ENCODE results near the gene STT3B.
"Not testable (repeated sequence)": the region's sequence is repeated elsewhere in the genome, so short reads cannot be mapped to it uniquely, and the experiment has no call there.

Gene STT3B

GRCh38 chr3:31532587-31533168, at the start of gene STT3B:
Gene STT3B, plus strand, starts transcription at chr3:31532925. Its CDS starts 74 bp downstream, at chr3:31532999.
- DNase-seq, result peak; percentile 69

- no peak for DNase-seq
Observed at GRCh38 chr3:31483776-31484175, 48.9 kb upstream of the STT3B start.

GRCh38 chr3:31485196-31485595, 47.5 kb upstream of the STT3B start:
- no peak for DNase-seq

GRCh38 chr3:31486865-31487533, 45.7 kb upstream of the STT3B start:
- DNase-seq, result no peak

GRCh38 chr3:31488475-31489017, 44.2 kb upstream of the STT3B start:
- no peak for DNase-seq

- no peak for DNase-seq
Observed at GRCh38 chr3:31490502-31490901, 42.2 kb upstream of the STT3B start.

- no peak for DNase-seq
Observed at GRCh38 chr3:31491660-31492059, 41.1 kb upstream of the STT3B start.

GRCh38 chr3:31493149-31493548, 39.6 kb upstream of the STT3B start:
- no peak for DNase-seq

- no peak for DNase-seq
Observed at GRCh38 chr3:31495971-31496665, 36.6 kb upstream of the STT3B start.

GRCh38 chr3:31498791-31499190, 33.9 kb upstream of the STT3B start:
- no peak for DNase-seq

GRCh38 chr3:31499281-31499680, 33.4 kb upstream of the STT3B start:
- DNase-seq, result no peak

GRCh38 chr3:31502803-31503221, 29.9 kb upstream of the STT3B start:
- no peak for DNase-seq

GRCh38 chr3:31503456-31503855, 29.3 kb upstream of the STT3B start:
- DNase-seq, result no peak

- DNase-seq, result no peak
Observed at GRCh38 chr3:31504230-31504629, 28.5 kb upstream of the STT3B start.

- DNase-seq, result no peak
Observed at GRCh38 chr3:31505371-31506048, 27.2 kb upstream of the STT3B start.

GRCh38 chr3:31506515-31506914, 26.2 kb upstream of the STT3B start:
- DNase-seq, result not testable (repeated sequence)

GRCh38 chr3:31508452-31509146, 24.1 kb upstream of the STT3B start:
- no peak for DNase-seq

GRCh38 chr3:31509147-31509728, 23.5 kb upstream of the STT3B start:
- DNase-seq, result no peak

GRCh38 chr3:31514570-31514969, 18.2 kb upstream of the STT3B start:
- no peak for DNase-seq

- no peak for DNase-seq
Observed at GRCh38 chr3:31515486-31516284, 17.0 kb upstream of the STT3B start.

GRCh38 chr3:31516757-31517156, 16.0 kb upstream of the STT3B start:
- DNase-seq, result no peak
